GM19397 (cell line): Measurements from ENCODE around the gene ZNF280D.
"Not testable (repeated sequence)": the region's sequence is repeated elsewhere in the genome, so short reads cannot be mapped to it uniquely, and the experiment has no call there.

Source experiments
- ATAC-seq: cut with Tn5 transposase; IDR thresholded peaks from one replicate; pipeline ENCODE4 v1.9.1; 2021; ENCODE audit warnings: mild to moderate bottlenecking, moderate library complexity; ENCODE audit not compliant: unreplicated experiment

Gene ZNF280D

DNA sequence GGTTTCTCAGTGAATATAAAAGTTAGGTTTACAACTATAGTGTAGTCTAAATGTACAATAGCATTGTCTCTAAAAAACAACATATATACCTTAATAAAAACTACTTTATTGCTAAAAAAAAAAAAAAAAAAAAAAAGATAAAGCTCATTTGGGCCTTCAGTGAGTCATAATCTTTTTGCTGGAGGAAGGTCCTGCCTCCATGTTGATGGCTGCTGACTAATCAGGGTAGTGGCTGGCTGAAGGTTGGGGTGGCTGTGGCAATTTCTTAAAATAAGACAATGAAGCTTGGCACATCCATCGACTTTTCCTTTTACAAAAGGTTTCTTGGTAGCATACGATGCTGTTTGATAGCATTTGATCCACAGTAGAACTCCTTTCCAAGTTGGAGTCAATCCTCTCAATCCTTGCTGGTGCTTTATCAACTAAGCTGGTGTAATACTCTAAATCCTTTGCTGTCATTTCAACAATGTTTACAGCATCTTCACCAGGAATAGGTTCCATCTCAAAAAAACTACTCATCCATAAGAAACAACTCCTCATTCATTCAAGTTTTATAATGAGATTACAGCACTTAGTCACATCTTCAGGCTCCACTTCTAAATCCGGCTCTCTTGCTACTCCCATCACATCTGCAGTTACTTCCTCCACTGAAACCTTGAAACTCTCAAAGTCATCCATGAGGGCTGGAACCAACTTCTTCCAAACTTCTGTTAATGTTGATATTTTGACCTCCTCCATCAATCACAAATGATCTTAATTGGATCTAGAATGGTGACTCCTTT lies 13.3 kb downstream of the ZNF280D start:
- ATAC-seq, result no peak

DNA sequence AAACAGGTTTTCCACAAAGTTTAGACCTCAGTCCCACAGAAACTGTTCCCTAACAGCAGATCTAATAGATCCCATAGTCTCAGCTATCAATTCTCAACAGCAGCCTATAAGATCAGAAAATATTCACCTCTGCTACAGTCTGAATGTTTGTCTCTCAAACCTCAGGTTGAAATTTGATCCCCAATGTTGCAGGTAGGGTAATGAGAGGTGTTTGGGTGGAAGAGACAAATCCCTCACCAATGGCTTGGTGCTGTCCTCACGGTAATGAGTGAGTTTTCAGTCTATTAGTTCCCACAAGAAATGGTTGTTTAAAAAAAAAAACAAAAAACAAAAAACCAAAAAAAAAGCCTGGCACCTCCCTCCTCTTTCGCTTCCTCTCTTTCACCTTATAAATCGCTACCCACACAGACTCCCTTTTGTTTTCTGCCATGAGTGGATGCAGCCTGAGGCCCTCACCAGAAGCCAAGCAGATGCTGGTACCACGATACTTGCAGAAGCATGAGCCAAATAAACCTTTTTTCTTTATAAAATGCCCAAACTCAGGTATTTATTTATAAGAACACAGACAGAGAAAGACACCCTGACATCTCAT lies 14.2 kb downstream of the ZNF280D start:
- no peak for ATAC-seq

DNA sequence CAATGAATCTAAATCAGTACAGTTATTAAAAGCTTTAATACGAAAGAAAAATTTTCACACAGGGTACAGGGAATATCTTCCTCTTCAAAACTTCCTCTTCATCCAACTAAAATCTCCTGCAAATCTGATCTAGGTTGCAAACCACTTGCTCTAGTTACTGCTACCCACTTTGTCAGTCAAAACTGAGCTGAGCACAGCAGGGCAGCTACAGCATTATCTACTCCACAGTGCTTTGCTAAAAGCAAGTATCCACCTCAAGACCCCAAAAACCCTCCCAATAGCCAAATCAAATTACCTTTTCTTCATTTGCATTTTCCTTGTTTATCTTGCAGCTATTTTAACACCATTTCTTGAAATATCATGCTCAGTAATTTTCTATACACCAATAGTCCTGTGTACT lies 14.7 kb downstream of the ZNF280D start:
- no peak for ATAC-seq

DNA sequence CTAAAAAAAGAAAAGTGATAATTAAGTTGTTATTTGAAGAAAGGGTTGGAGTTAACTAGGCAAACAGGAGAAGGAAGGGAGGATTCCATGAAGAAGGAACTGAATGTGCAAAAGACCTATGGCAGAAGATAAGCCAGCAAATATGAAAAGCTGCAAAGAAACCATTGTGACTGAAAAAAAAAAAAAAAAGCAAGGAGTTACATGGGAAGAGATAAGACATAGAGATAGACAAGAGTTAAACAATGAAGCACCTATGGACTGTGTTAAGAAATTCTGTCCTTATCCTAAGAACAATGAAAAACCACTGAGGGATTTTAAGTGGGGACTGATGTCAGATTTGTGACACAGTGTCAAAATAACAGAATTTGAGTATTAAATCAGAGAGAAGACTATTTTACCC lies 17.0 kb downstream of the ZNF280D start:
- no peak for ATAC-seq

DNA sequence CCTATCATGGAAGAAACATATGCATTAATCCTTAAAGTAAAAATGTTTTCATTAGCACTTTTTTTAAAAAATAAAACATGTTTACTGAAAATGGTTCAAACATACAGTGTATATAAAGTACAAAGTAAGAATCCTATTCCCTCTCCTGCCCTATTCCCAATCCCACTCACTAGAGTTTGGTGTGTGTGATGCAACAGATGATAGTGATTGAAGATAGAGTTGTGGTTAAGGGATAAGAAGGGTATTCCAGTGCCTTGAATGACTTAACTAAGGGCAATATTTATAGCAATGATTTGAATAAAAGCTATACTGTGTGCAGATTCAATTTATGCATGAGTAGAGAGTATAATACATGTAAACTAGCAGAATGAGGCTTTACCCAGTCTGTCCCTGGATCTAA lies 18.1 kb downstream of the ZNF280D start:
- ATAC-seq, result no peak

DNA sequence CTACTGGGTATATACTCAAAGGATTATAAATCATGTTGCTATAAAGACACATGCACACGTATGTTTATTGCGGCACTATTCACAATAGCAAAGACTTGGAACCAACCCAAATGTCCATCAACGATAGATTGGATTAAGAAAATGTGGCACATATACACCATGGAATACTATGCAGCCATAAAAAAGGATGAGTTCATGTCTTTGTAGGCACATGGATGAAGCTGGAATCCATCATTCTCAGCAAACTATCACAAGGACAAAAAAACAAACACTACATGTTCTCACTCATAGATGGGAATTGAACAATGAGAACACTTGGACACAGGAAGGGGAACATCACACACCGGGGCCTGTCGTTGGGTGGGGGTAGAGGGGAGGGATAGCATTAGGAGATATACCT lies 23.8 kb downstream of the ZNF280D start:
- not testable (repeated sequence) for ATAC-seq

DNA sequence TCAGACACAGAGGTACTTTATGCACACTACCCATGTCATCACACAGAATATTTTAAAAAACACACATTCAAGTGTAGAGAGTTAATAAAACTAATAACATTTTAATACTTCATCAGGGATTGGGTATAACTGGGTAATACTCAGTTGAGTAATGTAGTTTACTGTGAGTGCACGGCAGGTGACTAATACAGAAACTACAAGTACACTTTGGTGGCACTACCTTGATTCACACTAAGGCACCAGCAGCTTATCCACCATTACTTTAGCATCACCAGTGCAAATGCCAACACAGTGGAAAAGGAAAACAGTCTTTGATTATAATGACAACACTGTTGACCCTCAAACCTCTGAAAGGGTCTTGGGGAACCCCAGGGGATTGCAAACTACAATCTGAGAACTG lies 33.6 kb downstream of the ZNF280D start:
- ATAC-seq, result no peak

DNA sequence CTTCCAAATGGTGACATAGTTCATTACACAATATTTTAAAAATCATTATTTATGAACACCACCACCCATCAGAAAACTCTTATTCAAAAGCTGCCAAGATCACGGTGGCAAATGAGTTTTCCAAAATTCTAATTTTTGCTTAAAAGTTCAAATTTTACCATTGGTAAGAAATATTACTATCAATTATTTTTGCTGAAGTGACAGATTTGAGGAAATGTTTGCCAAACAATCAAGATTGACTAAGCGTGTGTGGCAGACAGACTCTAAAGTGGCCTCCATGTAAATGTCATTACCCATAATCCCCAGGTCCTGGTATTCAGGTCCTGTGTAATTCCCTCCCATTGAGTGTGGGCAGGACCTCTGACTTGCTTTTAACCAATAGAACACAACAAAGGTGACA lies 35.0 kb downstream of the ZNF280D start:
- no peak for ATAC-seq

DNA sequence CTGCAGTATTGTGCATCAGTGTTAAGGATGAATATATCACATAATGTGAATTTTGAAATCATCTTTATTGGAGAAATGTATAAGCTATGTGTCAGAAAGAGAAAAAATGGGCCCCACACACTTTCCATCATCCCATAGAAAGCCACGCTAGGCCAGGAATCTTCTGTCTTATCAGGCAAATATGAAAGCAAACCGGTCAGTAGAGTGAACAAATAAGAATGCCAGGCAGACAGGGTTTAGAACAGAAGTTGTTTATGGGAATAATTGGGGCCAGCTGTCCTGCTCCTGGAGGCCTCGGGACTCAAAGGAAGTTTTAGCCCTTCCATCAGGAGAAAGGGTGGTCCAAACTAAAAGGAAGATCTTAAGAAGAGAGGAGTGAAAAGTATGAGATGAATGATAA lies 39.5 kb downstream of the ZNF280D start:
- no peak for ATAC-seq

DNA sequence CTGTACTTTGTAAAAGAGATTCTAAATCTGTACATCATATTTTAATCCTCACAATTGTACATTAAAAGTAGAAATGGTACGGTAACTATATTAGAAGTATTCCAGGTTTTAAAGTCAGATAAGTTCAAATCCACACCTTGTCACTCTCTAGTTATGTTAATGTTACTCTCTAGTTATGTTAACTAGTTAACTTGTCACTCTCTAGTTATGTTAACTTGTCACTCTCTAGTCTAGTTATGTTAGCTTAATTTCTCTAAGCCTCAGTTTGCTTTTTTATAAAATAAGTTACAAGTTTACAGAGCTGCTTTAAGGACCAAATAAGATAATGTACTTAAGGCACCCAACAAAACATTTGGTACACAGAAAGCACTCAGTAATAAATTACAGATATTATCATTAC lies 42.6 kb downstream of the ZNF280D start:
- ATAC-seq, result no peak

DNA sequence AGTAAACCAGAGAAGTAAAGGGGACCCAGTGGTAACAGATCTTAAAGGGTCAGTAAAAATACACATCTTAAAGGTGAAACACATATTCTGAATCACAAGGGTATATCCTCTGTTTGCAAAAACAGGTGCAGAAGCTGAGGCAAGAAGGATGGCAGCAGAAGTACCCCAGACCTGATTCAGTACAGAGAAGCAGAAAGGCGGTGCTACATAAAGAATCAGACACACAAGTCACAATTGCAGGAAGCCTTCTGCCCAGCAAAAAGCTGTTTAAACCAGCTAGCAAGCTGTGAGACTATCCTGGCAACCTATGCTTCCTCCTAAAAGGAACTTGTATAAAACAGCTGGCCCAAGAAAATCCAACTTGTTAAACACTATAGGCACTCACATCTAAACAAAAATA lies 49.4 kb downstream of the ZNF280D start:
- no peak for ATAC-seq

DNA sequence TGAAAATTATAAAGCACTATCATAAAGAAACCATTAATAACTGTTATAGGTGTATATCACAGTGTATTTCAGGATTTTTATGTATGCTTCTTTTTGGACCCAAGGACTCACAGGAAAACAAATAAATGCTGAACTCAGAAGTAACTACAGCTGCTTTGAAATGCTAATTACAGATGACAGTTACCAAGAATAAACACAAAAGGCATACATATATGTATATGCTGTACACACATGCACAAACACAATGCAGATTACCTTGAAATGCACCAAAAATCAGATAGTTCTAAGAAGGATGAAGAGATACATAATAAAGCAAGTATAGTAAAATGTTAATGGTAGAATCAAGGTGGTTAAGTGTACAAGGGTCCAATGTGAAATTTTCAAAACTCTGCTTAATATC lies 52.2 kb downstream of the ZNF280D start:
- ATAC-seq, result no peak

DNA sequence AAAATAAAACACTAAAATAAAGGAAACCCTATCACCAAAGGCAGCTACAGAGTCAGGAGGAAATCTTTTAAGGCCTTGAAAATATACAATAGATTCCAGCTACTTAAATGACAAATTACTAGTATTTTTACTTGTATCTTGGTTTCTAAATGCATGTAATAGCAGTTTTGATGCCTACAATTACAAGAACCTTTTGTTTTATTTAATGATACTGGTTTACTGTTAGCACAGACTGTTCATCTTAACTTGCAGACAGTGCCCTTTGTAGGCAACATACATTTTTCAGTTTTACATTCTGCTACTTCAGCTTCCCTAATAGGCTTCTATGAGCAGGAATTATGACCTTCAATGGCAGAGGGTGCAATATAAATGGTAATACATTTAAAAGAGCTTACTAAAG lies 54.1 kb downstream of the ZNF280D start:
- no peak for ATAC-seq

DNA sequence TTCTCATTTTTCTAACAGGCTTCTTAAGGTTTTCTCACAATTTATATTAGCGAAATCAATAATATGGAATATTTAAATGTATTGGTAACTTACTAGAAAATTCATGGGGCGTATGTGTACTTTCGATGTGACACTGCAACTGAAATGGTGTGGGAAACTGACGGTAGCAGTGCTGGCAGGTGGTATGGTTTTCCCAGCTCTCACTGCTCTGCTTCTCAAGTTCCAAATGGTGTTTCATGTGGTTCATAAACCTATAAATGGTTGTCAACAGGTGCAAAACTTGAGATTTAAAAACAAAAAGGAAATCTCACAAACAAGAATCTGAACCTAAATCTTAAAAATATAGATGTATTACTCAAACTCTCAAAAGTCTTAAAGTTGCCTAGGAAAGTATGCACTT lies 54.7 kb downstream of the ZNF280D start:
- ATAC-seq, result no peak

DNA sequence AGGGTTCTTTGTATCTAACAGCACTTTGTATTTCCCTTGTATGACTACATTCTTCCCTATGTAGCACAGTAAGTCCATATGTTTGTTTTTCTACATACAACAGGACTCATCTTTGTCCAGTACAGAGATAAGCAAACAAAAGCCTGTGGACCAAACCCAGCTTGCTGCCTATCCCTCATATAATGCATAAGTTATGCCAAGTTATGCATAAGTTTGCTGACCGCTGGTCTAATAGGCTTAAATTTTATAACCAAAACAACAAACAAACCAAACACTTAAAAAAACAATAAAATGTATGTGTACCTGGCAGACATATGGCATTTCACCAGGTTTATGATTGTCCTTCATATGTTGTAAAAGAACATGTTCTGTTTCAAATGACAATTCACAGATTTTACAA lies 56.0 kb downstream of the ZNF280D start:
- ATAC-seq, result no peak

DNA sequence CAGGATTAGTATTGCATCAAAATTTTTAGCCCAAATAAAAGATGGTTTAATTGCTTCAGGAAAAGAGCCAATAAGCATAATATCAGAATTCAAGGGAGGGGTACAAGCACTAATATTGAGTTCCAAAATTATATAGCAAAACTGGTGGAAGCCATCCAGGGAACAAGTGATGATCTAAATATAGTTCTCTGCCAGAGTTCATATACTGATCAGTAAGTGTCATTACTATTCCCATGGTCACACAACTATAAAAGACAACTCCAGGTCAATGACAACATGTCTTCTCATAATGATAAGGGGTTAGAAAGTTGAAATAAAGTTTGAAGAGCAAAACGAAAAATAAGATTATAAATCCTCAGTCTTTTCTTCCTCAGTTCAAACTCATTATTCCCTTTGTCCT lies 57.4 kb downstream of the ZNF280D start:
- ATAC-seq, result no peak

DNA sequence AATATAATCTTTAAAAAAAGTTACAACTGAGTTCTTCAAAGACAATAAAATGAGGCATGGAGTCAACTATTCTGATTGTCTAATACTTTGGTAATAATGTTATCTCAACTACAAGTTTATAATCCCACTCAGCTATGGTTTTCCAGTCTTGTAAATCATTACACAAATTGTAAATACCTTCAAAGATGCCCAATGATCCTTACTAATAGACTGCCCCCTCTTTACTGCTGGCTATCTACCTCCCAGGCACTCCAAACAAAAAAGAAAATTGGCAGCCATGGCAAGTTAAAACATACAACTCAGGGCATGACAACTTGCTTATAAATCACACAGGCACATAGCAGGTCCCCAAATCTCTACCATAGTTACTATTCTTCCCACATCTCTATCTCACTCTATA lies 58.5 kb downstream of the ZNF280D start:
- no peak for ATAC-seq

DNA sequence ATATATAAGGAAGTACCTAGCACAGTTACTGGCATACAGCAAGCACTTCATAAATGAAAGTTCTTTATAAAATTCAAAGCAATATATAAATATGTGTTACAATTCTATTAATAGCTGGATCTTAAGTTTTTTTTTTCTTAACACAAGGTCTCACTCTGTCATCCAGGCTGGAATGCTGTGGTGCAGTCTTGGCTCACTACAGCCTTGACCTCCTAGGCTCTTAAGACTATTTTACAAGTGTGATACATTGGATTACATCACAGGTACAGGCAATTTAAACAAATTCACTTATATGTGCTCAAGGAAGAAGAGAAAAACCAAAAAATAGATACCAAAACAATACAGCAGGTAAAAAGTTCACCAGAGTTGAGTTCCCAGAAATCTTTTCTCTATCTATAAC lies 60.6 kb downstream of the ZNF280D start:
- ATAC-seq, result no peak

DNA sequence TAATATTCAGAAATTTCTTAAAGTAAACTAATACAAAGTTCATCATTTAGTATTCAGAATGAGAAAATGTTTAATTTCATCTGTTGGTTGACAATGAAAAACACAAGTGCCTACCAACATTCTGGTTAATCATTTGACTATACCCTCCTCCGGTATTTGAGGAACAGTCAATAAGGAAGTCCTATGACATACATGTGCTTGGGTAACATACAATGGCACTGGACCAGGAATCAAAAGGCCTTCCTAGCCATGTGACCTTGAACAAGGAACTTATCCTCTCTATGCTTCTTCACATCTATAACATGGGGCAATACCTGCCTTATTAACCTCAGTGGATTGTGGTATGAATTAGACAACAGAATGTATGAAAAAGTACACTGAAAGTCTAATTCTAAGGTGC lies 65.8 kb downstream of the ZNF280D start:
- ATAC-seq, result no peak

DNA sequence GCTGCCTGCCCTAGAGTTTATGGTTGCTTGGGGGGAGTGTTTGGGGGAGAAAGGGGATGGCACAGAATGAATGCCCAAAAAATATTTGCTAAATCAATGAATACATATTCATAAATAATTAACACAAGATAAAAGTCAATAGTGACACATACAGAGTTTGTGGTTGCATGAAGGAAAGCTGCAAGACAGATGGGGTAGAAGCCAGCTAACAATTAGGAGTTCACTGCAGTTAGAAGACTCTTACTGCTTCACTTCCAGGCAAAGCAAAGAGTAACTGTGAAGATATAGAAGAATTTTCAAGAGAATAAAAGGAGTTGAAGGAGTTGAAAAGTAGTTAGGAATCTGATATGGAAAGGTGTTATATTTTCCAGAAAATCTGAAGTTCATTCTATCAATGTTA lies 72.4 kb downstream of the ZNF280D start:
- no peak for ATAC-seq

DNA sequence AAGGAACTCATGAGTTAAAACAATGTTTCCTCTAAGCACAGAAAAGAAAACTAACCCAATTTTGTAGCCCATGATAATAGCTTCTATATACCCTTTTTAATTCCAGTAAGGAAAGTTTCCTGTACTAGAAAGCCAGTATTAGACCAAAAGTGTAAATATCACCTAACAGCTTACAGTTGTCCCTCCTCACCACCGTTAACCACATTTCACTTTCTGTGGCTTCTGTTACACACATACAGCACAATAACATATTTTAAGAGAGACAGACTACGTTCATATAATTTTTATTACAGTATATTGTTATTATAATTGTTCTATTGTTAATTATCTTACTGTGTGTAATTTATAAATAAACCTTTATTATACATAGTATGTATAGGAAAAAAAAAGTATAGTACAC lies 74.1 kb downstream of the ZNF280D start:
- no peak for ATAC-seq

DNA sequence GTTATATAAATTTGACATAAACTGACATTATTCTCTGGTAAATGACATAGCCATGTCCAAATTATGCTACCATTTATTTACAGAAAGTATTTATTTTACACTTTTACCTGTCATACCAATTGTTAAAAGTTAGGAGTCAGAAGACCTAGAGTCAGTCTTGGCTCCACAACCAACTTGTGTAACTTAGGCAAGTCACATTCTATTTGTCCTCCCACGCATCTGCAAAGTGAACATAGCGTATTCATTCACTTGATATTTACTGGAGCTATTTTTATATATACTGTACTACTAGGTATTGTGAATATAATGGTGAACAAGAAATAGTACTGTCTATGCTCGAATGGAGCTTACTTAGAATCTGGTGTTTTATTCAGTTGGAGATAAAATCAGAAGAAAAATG lies 78.7 kb downstream of the ZNF280D start:
- no peak for ATAC-seq

DNA sequence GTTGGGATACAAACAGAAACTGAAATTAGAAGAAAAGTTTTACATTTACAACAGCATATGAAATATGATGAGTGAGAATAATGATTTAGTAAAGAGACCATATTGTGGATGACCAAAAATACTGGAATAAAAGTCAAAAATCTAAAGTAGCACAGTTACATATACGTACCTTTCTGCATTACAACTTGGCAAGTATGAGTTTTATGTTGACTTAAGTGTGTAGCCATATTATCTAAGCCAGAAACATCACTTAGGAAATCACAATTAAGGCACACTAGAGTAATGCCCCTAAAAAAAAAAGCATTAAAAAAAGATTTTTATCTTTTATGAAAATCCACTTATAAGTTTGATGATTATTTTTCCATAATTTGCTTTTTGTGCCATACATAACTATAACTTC lies 79.1 kb downstream of the ZNF280D start:
- ATAC-seq, result no peak
